HEK293 (cell line): ENCODE results near the gene HNRNPUL1.

Experiments
- CTCF ChIA-PET: fragments of 350-600 bp; formaldehyde crosslinking; extraction: SDS; loops from one replicate; lab custom pipeline; 2021; ENCODE audit warnings: antibody characterized with exemption; lab: Yijun Ruan, JAX
- POLR2A ChIA-PET: fragments of 300-600 bp; formaldehyde crosslinking; extraction: SDS; loops from one replicate; lab custom pipeline; 2020; ENCODE audit warnings: antibody characterized with exemption, inconsistent platforms; lab: Yijun Ruan, JAX
- H3K27ac ChIP-seq: fragments of 200-500 bp; sonication (Bioruptor generic); 2 replicates; pipeline ENCODE4 v1.5.1; 2014; ENCODE audit warnings: low read depth, low read length, control low read depth, inconsistent platforms; ENCODE audit errors: extremely low read depth
- H3K36me3 ChIP-seq, 2 experiments: fragments of 200-500 bp in 1 of 2; sonication (Bioruptor generic) in 1 of 2; 1 replicate in 1 of 2; 2 replicates in 1 of 2; pipeline ENCODE4 v1.5.1; 2014 to 2017; ENCODE audit warnings: inconsistent platforms in 2 of 2, low read length in 2 of 2; ENCODE audit not compliant: control insufficient read depth in 2 of 2, insufficient read depth in 1 of 2
- H3K4me1 ChIP-seq: fragments of 200-500 bp; sonication (Bioruptor generic); 2 replicates; pipeline ENCODE4 v1.5.1; 2014; ENCODE audit warnings: mild to moderate bottlenecking, low read length, inconsistent platforms; ENCODE audit not compliant: control insufficient read depth, insufficient read depth
- H3K4me3 ChIP-seq: 2 replicates; pipeline ENCODE4 v1.5.1; 2011; ENCODE audit warnings: low read depth, mild to moderate bottlenecking, control low read depth, low read length, moderate library complexity
- H3K9me3 ChIP-seq: fragments of 200-500 bp; sonication (Bioruptor generic); 2 replicates; pipeline ENCODE4 v1.5.1; 2014; ENCODE audit warnings: low read depth, low read length, inconsistent platforms; ENCODE audit not compliant: control insufficient read depth, insufficient read depth
- PRDM2 ChIP-seq: fragments of 450-650 bp; formaldehyde crosslinking; IDR thresholded peaks from 2 replicates; pipeline ENCODE4 v1.5.1; 2016; ENCODE audit warnings: missing biosample characterization, missing genetic modification characterization, borderline replicate concordance
- ZBTB1 ChIP-seq: fragments of 450-650 bp; formaldehyde crosslinking; IDR thresholded peaks from 2 replicates; pipeline ENCODE4 v1.5.1; 2016; ENCODE audit warnings: missing biosample characterization, missing genetic modification characterization
- ZFP3 ChIP-seq: fragments of 450-650 bp; formaldehyde crosslinking; IDR thresholded peaks from 2 replicates; pipeline ENCODE4 v1.5.1; 2016; ENCODE audit warnings: low read depth, missing biosample characterization, missing genetic modification characterization
- ZFP69B ChIP-seq: fragments of 450-650 bp; formaldehyde crosslinking; IDR thresholded peaks from 2 replicates; pipeline ENCODE4 v1.5.1; 2016; ENCODE audit warnings: missing biosample characterization, missing genetic modification characterization
- ZNF10 ChIP-seq: fragments of 450-650 bp; formaldehyde crosslinking; IDR thresholded peaks from 2 replicates; pipeline ENCODE4 v1.5.1; 2017; ENCODE audit warnings: missing biosample characterization, missing genetic modification characterization
- ZNF157 ChIP-seq: fragments of 450-650 bp; formaldehyde crosslinking; IDR thresholded peaks from 2 replicates; pipeline ENCODE4 v1.5.1; 2016; ENCODE audit warnings: missing biosample characterization, missing genetic modification characterization
- ZNF335 ChIP-seq: fragments of 450-650 bp; formaldehyde crosslinking; conservative IDR thresholded peaks from 2 replicates; pipeline ENCODE4 v1.5.1; 2016; ENCODE audit warnings: missing biosample characterization, missing genetic modification characterization
- ZNF394 ChIP-seq: fragments of 450-650 bp; formaldehyde crosslinking; IDR thresholded peaks from 2 replicates; pipeline ENCODE4 v1.5.1; 2016; ENCODE audit warnings: missing biosample characterization, missing genetic modification characterization, mild to moderate bottlenecking, moderate library complexity, borderline replicate concordance
- ZNF473 ChIP-seq: fragments of 450-650 bp; formaldehyde crosslinking; IDR thresholded peaks from 2 replicates; pipeline ENCODE4 v1.5.1; 2017; ENCODE audit warnings: missing biosample characterization, missing genetic modification characterization
- ZNF521 ChIP-seq: fragments of 450-650 bp; formaldehyde crosslinking; IDR thresholded peaks from 2 replicates; pipeline ENCODE4 v1.5.1; 2017; ENCODE audit warnings: missing biosample characterization, mild to moderate bottlenecking, missing genetic modification characterization
- ZNF626 ChIP-seq: fragments of 450-650 bp; sonication (Bioruptor Pico); formaldehyde crosslinking; IDR thresholded peaks from 2 replicates; pipeline ENCODE4 v1.5.1; 2018; ENCODE audit warnings: missing biosample characterization, missing genetic modification characterization, inconsistent platforms
- ZNF704 ChIP-seq: fragments of 450-650 bp; formaldehyde crosslinking; IDR thresholded peaks from 2 replicates; pipeline ENCODE4 v1.5.1; 2016; ENCODE audit warnings: missing biosample characterization, missing genetic modification characterization
- ZNF707 ChIP-seq: fragments of 450-650 bp; formaldehyde crosslinking; IDR thresholded peaks from 2 replicates; pipeline ENCODE4 v1.5.1; 2016; ENCODE audit warnings: missing biosample characterization, missing genetic modification characterization
- ZNF768 ChIP-seq: fragments of 450-650 bp; formaldehyde crosslinking; IDR thresholded peaks from 2 replicates; pipeline ENCODE4 v1.5.1; 2018; ENCODE audit warnings: missing biosample characterization, mild to moderate bottlenecking, missing genetic modification characterization
- ZNF785 ChIP-seq: fragments of 450-650 bp; formaldehyde crosslinking; IDR thresholded peaks from 2 replicates; pipeline ENCODE4 v1.5.1; 2016; ENCODE audit warnings: missing biosample characterization, missing genetic modification characterization
- TF ChIP-seq, protein P1 (sequence below): fragments of 450-650 bp; formaldehyde crosslinking; IDR thresholded peaks from 2 replicates; pipeline ENCODE4 v1.5.1; 2016; ENCODE audit warnings: missing biosample characterization, missing genetic modification characterization
- TF ChIP-seq, protein P2 (sequence below): fragments of 450-650 bp; formaldehyde crosslinking; IDR thresholded peaks from 2 replicates; pipeline ENCODE4 v1.5.1; 2016; ENCODE audit warnings: missing biosample characterization, missing genetic modification characterization

The HNRNPUL1 gene

GRCh38 chr19:41310033-41310831 is 46.1 kb downstream of the HNRNPUL1 start, which contains the start of gene CCDC97 (continued):
- TF ChIP-seq ZNF626 (tag by site-specific recombination), result no peak
- peak; percentile 94 for TF ChIP-seq ZNF10 (tag by site-specific recombination)
- peak; percentile 40; the same call in 1 of the 2 replicates for TF ChIP-seq ZNF157 (tag by site-specific recombination)
- peak; percentile 91 for TF ChIP-seq ZNF394 (tag by site-specific recombination)

- H3K36me3 ChIP-seq, result peaks cover 54 to 66% of the 10 kb centered on the region in 2 experiments
- TF ChIP-seq PRDM2 (tag by site-specific recombination) (no peak), ZNF394 (tag by site-specific recombination) (peak; percentile 93)
- TF ChIP-seq, all 188 proteins: peak for 1
- Histone ChIP-seq H3K27ac (peak overlapping the region; percentile 98), H3K4me3 (peak overlapping the region; percentile 77), H3K4me1 (peaks cover 20% of the 10 kb centered on the region), H3K9me3 (no peaks in the 10 kb centered on the region)
- POLR2A ChIA-PET, result interaction anchor here (1.4 to 2.1 kb wide), 4 partner anchors 14 to 53 kb away, joined by 4 to 9 read pairs (median 6); partner anchors contain the start of gene B9D2
- CTCF ChIA-PET, result interaction anchor here (0.7 to 1.9 kb wide), 8 partner anchors 11 to 507 kb away, joined by 3 to 6 read pairs (median 4); no protein-coding TSS in a partner anchor
Observed at GRCh38 chr19:41311072-41311471, 46.9 kb downstream of the HNRNPUL1 start.

- H3K9me3 ChIP-seq, result no peaks in the 10 kb centered on the region
- H3K27ac ChIP-seq, result 0 out of 2 replicates have a peak overlapping the region, but pooled peaks have one; percentile 98
- H3K36me3 ChIP-seq, result peaks cover 54 to 64% of the 10 kb centered on the region in 2 experiments
- no peak overlapping the region for H3K4me3 ChIP-seq
- CTCF ChIA-PET, result interaction anchor here (0.9 to 1.9 kb wide), 5 partner anchors 13 to 252 kb away, joined by 3 to 6 read pairs (median 4); no protein-coding TSS in a partner anchor
- H3K4me1 ChIP-seq, result peaks cover 20% of the 10 kb centered on the region
- POLR2A ChIA-PET, result interaction anchor here (1.0 to 2.1 kb wide), 4 partner anchors 13 to 117 kb away, joined by 3 to 9 read pairs (median 6); partner anchors contain the start of gene B9D2
- TF ChIP-seq ZFP3 (tag by site-specific recombination) (no peak), ZNF10 (tag by site-specific recombination) (no peak), ZBTB1 (tag by site-specific recombination) (no peak), ZNF335 (tag by site-specific recombination) (no peak), ZNF785 (no peak), ZNF707 (no peak), ZNF521 (no peak), ZFP69B (tag by site-specific recombination) (no peak), ZNF704 (tag by site-specific recombination) (no peak), ZNF473 (tag by site-specific recombination) (no peak), ZNF768 (tag by site-specific recombination) (no peak)
- TF ChIP-seq, protein P1, sequence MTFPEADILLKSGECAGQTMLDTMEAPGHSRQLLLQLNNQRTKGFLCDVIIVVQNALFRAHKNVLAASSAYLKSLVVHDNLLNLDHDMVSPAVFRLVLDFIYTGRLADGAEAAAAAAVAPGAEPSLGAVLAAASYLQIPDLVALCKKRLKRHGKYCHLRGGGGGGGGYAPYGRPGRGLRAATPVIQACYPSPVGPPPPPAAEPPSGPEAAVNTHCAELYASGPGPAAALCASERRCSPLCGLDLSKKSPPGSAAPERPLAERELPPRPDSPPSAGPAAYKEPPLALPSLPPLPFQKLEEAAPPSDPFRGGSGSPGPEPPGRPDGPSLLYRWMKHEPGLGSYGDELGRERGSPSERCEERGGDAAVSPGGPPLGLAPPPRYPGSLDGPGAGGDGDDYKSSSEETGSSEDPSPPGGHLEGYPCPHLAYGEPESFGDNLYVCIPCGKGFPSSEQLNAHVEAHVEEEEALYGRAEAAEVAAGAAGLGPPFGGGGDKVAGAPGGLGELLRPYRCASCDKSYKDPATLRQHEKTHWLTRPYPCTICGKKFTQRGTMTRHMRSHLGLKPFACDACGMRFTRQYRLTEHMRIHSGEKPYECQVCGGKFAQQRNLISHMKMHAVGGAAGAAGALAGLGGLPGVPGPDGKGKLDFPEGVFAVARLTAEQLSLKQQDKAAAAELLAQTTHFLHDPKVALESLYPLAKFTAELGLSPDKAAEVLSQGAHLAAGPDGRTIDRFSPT (tag by site-specific recombination), result no peak
- TF ChIP-seq, protein P2, sequence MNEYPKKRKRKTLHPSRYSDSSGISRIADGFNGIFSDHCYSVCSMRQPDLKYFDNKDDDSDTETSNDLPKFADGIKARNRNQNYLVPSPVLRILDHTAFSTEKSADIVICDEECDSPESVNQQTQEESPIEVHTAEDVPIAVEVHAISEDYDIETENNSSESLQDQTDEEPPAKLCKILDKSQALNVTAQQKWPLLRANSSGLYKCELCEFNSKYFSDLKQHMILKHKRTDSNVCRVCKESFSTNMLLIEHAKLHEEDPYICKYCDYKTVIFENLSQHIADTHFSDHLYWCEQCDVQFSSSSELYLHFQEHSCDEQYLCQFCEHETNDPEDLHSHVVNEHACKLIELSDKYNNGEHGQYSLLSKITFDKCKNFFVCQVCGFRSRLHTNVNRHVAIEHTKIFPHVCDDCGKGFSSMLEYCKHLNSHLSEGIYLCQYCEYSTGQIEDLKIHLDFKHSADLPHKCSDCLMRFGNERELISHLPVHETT, result no peak
Observed at GRCh38 chr19:41311613-41312012, 47.4 kb downstream of the HNRNPUL1 start.
